GM23338 (cell line): ENCODE measurements around the gene HLCS. TPM values are rescaled to one million over a fixed set of nuclear protein-coding genes. Genes with fewer than 3 reads are reported as not detected.

Experiments
- ATAC-seq: fragments of 200-7000 bp; cut with Tn5 transposase; 3 replicates; pipeline ENCODE4 v1.9.1; 2020
- DNase-seq: peaks from one replicate; pipeline ENCODE4 v3.0.0-alpha.2; 2015; ENCODE audit warnings: low spot score
- H2AFZ ChIP-seq: fragments of 200-600 bp; sonication (generic); 2 replicates; pipeline ENCODE4 v1.8.0; 2016; ENCODE audit warnings: antibody characterized with exemption, mild to moderate bottlenecking, moderate library complexity
- H3F3A ChIP-seq: fragments of 200-600 bp; sonication (generic); replicated peaks from 2 replicates; pipeline ENCODE4 v1.8.0; 2017; ENCODE audit warnings: antibody characterized with exemption, mixed run types, low read depth
- H3K27ac ChIP-seq: fragments of 200-600 bp; sonication (generic); 2 replicates; pipeline ENCODE4 v1.6.1; 2016; ENCODE audit warnings: low read depth
- H3K27me3 ChIP-seq: fragments of 200-600 bp; sonication (generic); 2 replicates; pipeline ENCODE4 v1.8.0; 2016; ENCODE audit warnings: mild to moderate bottlenecking, mixed run types, moderate library complexity; ENCODE audit not compliant: insufficient read depth
- H3K36me3 ChIP-seq: fragments of 200-600 bp; sonication (generic); 2 replicates; pipeline ENCODE4 v1.8.0; 2016; ENCODE audit warnings: mild to moderate bottlenecking; ENCODE audit not compliant: insufficient read depth
- H3K4me1 ChIP-seq: fragments of 200-600 bp; sonication (generic); 2 replicates; pipeline ENCODE4 v1.8.0; 2016; ENCODE audit warnings: mild to moderate bottlenecking, moderate library complexity; ENCODE audit not compliant: insufficient read depth
- H3K4me2 ChIP-seq: fragments of 200-600 bp; sonication (generic); 2 replicates; pipeline ENCODE4 v1.7.1; 2017; ENCODE audit warnings: mixed run types
- H3K4me3 ChIP-seq: fragments of 200-600 bp; sonication (generic); 2 replicates; pipeline ENCODE4 v1.6.1; 2016; ENCODE audit warnings: mixed run types
- H3K79me2 ChIP-seq: fragments of 200-600 bp; sonication (generic); replicated peaks from 2 replicates; pipeline ENCODE4 v1.8.0; 2017; ENCODE audit warnings: mild to moderate bottlenecking; ENCODE audit not compliant: insufficient read depth
- H3K9me2 ChIP-seq: fragments of 200-600 bp; sonication (generic); 2 replicates; pipeline ENCODE4 v1.8.0; 2017; ENCODE audit not compliant: insufficient read depth
- H4K20me1 ChIP-seq: fragments of 200-600 bp; sonication (generic); replicated peaks from 2 replicates; pipeline ENCODE4 v1.8.0; 2017; ENCODE audit warnings: mild to moderate bottlenecking; ENCODE audit not compliant: insufficient read depth
- H3K27ac Mint-ChIP-seq: 2 replicates; pipeline ENCODE4 v1.8.0; 2020; ENCODE audit warnings: inconsistent platforms, mild to moderate bottlenecking, moderate library complexity, mixed read lengths
- H3K27me3 Mint-ChIP-seq: 3 replicates; pipeline ENCODE4 v1.8.0; 2022; ENCODE audit warnings: low read depth, mild to moderate bottlenecking, moderate library complexity, mixed read lengths, inconsistent platforms; ENCODE audit not compliant: insufficient read depth, poor library complexity
- H3K36me3 Mint-ChIP-seq: 3 replicates; pipeline ENCODE4 v1.8.0; 2021; ENCODE audit warnings: low read depth, mild to moderate bottlenecking, inconsistent platforms, moderate library complexity, mixed read lengths
- H3K4me1 Mint-ChIP-seq: 3 replicates; pipeline ENCODE4 v1.8.0; 2020; ENCODE audit warnings: mild to moderate bottlenecking, inconsistent platforms, mixed read lengths
- H3K4me3 Mint-ChIP-seq: 3 replicates; pipeline ENCODE4 v1.8.0; 2021; ENCODE audit warnings: moderate library complexity, mild to moderate bottlenecking, inconsistent platforms, mixed read lengths
- H3K9me3 Mint-ChIP-seq: 3 replicates; pipeline ENCODE4 v1.8.0; 2020; ENCODE audit warnings: moderate library complexity, mild to moderate bottlenecking, inconsistent platforms, mixed read lengths
- CREB1 ChIP-seq: fragments of 250-450 bp; sonication (Bioruptor Pico); IDR thresholded peaks from 2 replicates; pipeline ENCODE4 v1.5.0; 2020; ENCODE audit warnings: low read depth, mild to moderate bottlenecking, moderate library complexity
- EZH2 ChIP-seq: fragments of 200-600 bp; sonication (generic); IDR thresholded peaks from one replicate; pipeline ENCODE4 v1.8.0; 2017; ENCODE audit warnings: antibody characterized with exemption, mild to moderate bottlenecking, low read depth; ENCODE audit not compliant: unreplicated experiment
- EZH2phosphoT487 ChIP-seq: fragments of 200-600 bp; sonication (generic); IDR thresholded peaks from one replicate; pipeline ENCODE4 v1.8.1; 2018; ENCODE audit warnings: antibody characterized with exemption; ENCODE audit not compliant: unreplicated experiment
- JUNB ChIP-seq: IDR thresholded peaks from one replicate; pipeline ENCODE4 v1.6.1; 2016; ENCODE audit warnings: antibody characterized with exemption; ENCODE audit not compliant: unreplicated experiment
- NANOG ChIP-seq: IDR thresholded peaks from 2 replicates; pipeline ENCODE4 v1.6.1; 2016; ENCODE audit warnings: antibody characterized with exemption, borderline replicate concordance
- POLR2AphosphoS5 ChIP-seq: IDR thresholded peaks from 2 replicates; pipeline ENCODE4 v1.6.1; 2016; ENCODE audit warnings: antibody characterized with exemption, low read depth
- STAT1 ChIP-seq: IDR thresholded peaks from one replicate; pipeline ENCODE4 v1.6.1; 2016; ENCODE audit warnings: antibody characterized with exemption; ENCODE audit not compliant: unreplicated experiment
- ZNF114 ChIP-seq: fragments of 250-450 bp; sonication (Bioruptor Pico); IDR thresholded peaks from 2 replicates; pipeline ENCODE4 v1.5.0; 2020; ENCODE audit warnings: mild to moderate bottlenecking, moderate library complexity
- ZNF331 ChIP-seq: fragments of 250-450 bp; sonication (Bioruptor Pico); IDR thresholded peaks from 2 replicates; pipeline ENCODE4 v1.5.0; 2020; ENCODE audit warnings: low read depth, mild to moderate bottlenecking, moderate library complexity
- polyA plus RNA-seq: library from polyadenylated mRNA; unstranded; fragments of >200 nt; fragmentation: Nextera tagmentation; extraction: Ambion mirVana; gene quantifications from 2 replicates; pipeline ENCODE4 v1.2.1, GENCODE V29; 2016
- total RNA-seq: library from RNA; depleted of rRNA; stranded (reverse); fragments of >200 nt; shearing (Covaris generic); gene quantifications from 2 replicates; pipeline ENCODE4 v1.2.3, GENCODE V29; 2014
- TF ChIP-seq, protein P1 (sequence below): IDR thresholded peaks from one replicate; pipeline ENCODE4 v1.6.1; 2018; ENCODE audit warnings: antibody characterized with exemption; ENCODE audit not compliant: unreplicated experiment
- TF ChIP-seq, protein P2 (sequence below): IDR thresholded peaks from 2 replicates; pipeline ENCODE4 v1.6.1; 2016; ENCODE audit warnings: antibody characterized with exemption
- TF ChIP-seq, protein P3 (sequence below), 2 experiments: fragments of 200-600 bp in 1 of 2; sonication (generic) in 1 of 2; conservative IDR thresholded peaks; 2 replicates each; pipeline versions ENCODE4 v1.5.1 to v1.6.1; 2016 to 2017; ENCODE audit warnings: antibody characterized with exemption in 2 of 2, low read depth in 2 of 2, mild to moderate bottlenecking in 2 of 2, moderate library complexity in 1 of 2
- TF ChIP-seq, protein P4 (sequence below): fragments of 250-450 bp; sonication (Bioruptor Pico); IDR thresholded peaks from 2 replicates; pipeline ENCODE4 v1.5.0; 2020; ENCODE audit warnings: mild to moderate bottlenecking, moderate library complexity

The HLCS gene
- total and polyA plus RNA-seq, 2 experiments from 2014 or later, result 6.1 to 14.7 TPM

DNA sequence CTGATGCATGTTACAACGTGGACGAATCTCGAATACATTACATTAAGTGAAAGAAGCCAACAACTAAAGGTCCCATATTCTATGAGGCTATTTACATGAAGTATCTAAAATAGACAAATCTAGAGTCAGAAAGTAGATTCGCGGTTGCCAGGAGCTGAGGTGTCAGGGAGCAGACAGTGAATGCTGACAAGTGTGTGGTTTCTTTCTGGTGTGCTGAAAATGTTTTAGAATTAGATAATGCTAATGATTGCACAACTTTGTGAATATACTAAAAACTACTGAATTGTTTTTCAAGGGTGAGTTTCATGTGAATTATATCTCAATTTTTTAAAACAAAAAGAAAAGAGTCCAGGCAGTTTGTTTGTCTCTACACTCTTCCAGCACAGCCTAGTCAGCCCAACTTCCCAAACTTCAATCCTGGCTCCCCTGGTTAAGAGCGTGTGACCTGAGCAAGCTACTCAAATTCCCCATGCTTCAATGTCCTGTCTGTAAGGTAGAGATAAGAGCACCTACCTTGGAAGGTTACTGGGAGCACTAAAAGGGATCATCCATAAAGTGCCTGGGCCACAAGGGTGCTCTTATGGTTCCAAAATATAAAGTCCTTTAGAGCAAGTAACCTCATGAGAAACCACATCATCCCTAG, 20.9 kb downstream of the HLCS start:
- Mint-ChIP-seq H3K27ac (no peak overlapping the region), H3K4me3 (no peak overlapping the region), H3K27me3 (peaks cover 16% of the 10 kb centered on the region), H3K36me3 (peaks cover 4% of the 10 kb centered on the region; the same call in 1 of the 3 replicates), H3K4me1 (peaks cover 23% of the 10 kb centered on the region), H3K9me3 (no peaks in the 10 kb centered on the region)
- Histone ChIP-seq H3F3A (no peaks in the 10 kb centered on the region; the same call in 1 of the 2 replicates), H3K4me2 (no peak overlapping the region), H3K4me1 (peaks cover 5% of the 10 kb centered on the region), H3K27me3 (peaks cover 13% of the 10 kb centered on the region), H3K36me3 (no peaks in the 10 kb centered on the region), H3K4me3 (no peak overlapping the region), H4K20me1 (no peaks in the 10 kb centered on the region), H3K9me2 (no peaks in the 10 kb centered on the region), H2AFZ (no peak overlapping the region), H3K27ac (no peak overlapping the region), H3K79me2 (no peaks in the 10 kb centered on the region)
- TF ChIP-seq STAT1 (no peak), EZH2phosphoT487 (no peak), POLR2AphosphoS5 (no peak), CREB1 (CRISPR knock-in tag) (no peak), EZH2 (no peak), ZNF114 (CRISPR knock-in tag) (no peak), NANOG (no peak), JUNB (no peak), ZNF331 (CRISPR knock-in tag) (no peak)
- TF ChIP-seq, protein P1, sequence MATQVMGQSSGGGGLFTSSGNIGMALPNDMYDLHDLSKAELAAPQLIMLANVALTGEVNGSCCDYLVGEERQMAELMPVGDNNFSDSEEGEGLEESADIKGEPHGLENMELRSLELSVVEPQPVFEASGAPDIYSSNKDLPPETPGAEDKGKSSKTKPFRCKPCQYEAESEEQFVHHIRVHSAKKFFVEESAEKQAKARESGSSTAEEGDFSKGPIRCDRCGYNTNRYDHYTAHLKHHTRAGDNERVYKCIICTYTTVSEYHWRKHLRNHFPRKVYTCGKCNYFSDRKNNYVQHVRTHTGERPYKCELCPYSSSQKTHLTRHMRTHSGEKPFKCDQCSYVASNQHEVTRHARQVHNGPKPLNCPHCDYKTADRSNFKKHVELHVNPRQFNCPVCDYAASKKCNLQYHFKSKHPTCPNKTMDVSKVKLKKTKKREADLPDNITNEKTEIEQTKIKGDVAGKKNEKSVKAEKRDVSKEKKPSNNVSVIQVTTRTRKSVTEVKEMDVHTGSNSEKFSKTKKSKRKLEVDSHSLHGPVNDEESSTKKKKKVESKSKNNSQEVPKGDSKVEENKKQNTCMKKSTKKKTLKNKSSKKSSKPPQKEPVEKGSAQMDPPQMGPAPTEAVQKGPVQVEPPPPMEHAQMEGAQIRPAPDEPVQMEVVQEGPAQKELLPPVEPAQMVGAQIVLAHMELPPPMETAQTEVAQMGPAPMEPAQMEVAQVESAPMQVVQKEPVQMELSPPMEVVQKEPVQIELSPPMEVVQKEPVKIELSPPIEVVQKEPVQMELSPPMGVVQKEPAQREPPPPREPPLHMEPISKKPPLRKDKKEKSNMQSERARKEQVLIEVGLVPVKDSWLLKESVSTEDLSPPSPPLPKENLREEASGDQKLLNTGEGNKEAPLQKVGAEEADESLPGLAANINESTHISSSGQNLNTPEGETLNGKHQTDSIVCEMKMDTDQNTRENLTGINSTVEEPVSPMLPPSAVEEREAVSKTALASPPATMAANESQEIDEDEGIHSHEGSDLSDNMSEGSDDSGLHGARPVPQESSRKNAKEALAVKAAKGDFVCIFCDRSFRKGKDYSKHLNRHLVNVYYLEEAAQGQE, result no peak
- TF ChIP-seq, protein P2, sequence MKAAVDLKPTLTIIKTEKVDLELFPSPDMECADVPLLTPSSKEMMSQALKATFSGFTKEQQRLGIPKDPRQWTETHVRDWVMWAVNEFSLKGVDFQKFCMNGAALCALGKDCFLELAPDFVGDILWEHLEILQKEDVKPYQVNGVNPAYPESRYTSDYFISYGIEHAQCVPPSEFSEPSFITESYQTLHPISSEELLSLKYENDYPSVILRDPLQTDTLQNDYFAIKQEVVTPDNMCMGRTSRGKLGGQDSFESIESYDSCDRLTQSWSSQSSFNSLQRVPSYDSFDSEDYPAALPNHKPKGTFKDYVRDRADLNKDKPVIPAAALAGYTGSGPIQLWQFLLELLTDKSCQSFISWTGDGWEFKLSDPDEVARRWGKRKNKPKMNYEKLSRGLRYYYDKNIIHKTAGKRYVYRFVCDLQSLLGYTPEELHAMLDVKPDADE, result no peak
- TF ChIP-seq, protein P3, sequence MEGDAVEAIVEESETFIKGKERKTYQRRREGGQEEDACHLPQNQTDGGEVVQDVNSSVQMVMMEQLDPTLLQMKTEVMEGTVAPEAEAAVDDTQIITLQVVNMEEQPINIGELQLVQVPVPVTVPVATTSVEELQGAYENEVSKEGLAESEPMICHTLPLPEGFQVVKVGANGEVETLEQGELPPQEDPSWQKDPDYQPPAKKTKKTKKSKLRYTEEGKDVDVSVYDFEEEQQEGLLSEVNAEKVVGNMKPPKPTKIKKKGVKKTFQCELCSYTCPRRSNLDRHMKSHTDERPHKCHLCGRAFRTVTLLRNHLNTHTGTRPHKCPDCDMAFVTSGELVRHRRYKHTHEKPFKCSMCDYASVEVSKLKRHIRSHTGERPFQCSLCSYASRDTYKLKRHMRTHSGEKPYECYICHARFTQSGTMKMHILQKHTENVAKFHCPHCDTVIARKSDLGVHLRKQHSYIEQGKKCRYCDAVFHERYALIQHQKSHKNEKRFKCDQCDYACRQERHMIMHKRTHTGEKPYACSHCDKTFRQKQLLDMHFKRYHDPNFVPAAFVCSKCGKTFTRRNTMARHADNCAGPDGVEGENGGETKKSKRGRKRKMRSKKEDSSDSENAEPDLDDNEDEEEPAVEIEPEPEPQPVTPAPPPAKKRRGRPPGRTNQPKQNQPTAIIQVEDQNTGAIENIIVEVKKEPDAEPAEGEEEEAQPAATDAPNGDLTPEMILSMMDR (conservative IDR thresholded peaks at IDR 0.05; ENCODE audit: low read depth in 2 of 2), result no peak
- TF ChIP-seq, protein P4, sequence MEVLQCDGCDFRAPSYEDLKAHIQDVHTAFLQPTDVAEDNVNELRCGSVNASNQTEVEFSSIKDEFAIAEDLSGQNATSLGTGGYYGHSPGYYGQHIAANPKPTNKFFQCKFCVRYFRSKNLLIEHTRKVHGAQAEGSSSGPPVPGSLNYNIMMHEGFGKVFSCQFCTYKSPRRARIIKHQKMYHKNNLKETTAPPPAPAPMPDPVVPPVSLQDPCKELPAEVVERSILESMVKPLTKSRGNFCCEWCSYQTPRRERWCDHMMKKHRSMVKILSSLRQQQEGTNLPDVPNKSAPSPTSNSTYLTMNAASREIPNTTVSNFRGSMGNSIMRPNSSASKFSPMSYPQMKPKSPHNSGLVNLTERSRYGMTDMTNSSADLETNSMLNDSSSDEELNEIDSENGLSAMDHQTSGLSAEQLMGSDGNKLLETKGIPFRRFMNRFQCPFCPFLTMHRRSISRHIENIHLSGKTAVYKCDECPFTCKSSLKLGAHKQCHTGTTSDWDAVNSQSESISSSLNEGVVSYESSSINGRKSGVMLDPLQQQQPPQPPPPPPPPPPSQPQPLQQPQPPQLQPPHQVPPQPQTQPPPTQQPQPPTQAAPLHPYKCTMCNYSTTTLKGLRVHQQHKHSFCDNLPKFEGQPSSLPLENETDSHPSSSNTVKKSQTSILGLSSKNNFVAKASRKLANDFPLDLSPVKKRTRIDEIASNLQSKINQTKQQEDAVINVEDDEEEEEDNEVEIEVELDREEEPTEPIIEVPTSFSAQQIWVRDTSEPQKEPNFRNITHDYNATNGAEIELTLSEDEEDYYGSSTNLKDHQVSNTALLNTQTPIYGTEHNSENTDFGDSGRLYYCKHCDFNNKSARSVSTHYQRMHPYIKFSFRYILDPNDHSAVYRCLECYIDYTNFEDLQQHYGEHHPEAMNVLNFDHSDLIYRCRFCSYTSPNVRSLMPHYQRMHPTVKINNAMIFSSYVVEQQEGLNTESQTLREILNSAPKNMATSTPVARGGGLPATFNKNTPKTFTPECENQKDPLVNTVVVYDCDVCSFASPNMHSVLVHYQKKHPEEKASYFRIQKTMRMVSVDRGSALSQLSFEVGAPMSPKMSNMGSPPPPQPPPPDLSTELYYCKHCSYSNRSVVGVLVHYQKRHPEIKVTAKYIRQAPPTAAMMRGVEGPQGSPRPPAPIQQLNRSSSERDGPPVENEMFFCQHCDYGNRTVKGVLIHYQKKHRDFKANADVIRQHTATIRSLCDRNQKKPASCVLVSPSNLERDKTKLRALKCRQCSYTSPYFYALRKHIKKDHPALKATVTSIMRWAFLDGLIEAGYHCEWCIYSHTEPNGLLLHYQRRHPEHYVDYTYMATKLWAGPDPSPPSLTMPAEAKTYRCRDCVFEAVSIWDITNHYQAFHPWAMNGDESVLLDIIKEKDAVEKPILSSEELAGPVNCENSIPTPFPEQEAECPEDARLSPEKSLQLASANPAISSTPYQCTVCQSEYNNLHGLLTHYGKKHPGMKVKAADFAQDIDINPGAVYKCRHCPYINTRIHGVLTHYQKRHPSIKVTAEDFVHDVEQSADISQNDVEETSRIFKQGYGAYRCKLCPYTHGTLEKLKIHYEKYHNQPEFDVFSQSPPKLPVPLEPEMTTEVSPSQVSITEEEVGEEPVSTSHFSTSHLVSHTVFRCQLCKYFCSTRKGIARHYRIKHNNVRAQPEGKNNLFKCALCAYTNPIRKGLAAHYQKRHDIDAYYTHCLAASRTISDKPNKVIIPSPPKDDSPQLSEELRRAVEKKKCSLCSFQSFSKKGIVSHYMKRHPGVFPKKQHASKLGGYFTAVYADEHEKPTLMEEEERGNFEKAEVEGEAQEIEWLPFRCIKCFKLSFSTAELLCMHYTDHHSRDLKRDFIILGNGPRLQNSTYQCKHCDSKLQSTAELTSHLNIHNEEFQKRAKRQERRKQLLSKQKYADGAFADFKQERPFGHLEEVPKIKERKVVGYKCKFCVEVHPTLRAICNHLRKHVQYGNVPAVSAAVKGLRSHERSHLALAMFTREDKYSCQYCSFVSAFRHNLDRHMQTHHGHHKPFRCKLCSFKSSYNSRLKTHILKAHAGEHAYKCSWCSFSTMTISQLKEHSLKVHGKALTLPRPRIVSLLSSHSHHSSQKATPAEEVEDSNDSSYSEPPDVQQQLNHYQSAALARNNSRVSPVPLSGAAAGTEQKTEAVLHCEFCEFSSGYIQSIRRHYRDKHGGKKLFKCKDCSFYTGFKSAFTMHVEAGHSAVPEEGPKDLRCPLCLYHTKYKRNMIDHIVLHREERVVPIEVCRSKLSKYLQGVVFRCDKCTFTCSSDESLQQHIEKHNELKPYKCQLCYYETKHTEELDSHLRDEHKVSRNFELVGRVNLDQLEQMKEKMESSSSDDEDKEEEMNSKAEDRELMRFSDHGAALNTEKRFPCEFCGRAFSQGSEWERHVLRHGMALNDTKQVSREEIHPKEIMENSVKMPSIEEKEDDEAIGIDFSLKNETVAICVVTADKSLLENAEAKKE (CRISPR knock-in tag), result no peak
- DNase-seq (no peak), ATAC-seq (no peak)
